H1 (cell line): ENCODE measurements around the gene SLC4A8. TPM values are rescaled to one million over a fixed set of nuclear protein-coding genes. Genes with fewer than 3 reads are reported as not detected.

Experiments
- CTCF ChIA-PET: fragments of 300-600 bp; sonication (Branson Sonifier 250); formaldehyde crosslinking; loops from one replicate; lab custom pipeline; 2021; ENCODE audit not compliant: partially characterized antibody; lab: Charles Lee
- POLR2A ChIA-PET: fragments of 300-600 bp; sonication (Branson Sonifier 250); formaldehyde crosslinking; loops from one replicate; lab custom pipeline; 2021; ENCODE audit warnings: inconsistent platforms; ENCODE audit not compliant: partially characterized antibody; lab: Charles Lee
- DNase-seq, 2 experiments: peaks; one replicate each; pipeline versions ENCODE4 v3.0.0 to v3.0.0-alpha.2; 2010 to 2022; ENCODE audit warnings: low spot score in 2 of 2, low read depth in 1 of 2, mixed read lengths in 1 of 2
- FAIRE-seq: peaks from 2 replicates; lab custom pipeline; 2011; peaks lifted over from hg19 to GRCh38; lab: Jason Lieb, UNC
- H2AFZ ChIP-seq: 2 replicates; pipeline ENCODE4 v1.8.1; 2012; ENCODE audit warnings: low read length, inconsistent platforms
- H2AK5ac ChIP-seq: 2 replicates; pipeline ENCODE4 v1.6.1; 2013; ENCODE audit warnings: low read depth, low read length
- H2BK120ac ChIP-seq: replicated peaks from 2 replicates; pipeline ENCODE3; 2013; ENCODE audit warnings: low read depth, low read length, inconsistent platforms
- H2BK12ac ChIP-seq: 2 replicates; pipeline ENCODE4 v1.6.1; 2013; ENCODE audit warnings: low read depth, low read length
- H2BK15ac ChIP-seq: 2 replicates; pipeline ENCODE4 v1.6.1; 2013; ENCODE audit warnings: low read length
- H2BK20ac ChIP-seq: 2 replicates; pipeline ENCODE4 v1.6.1; 2013; ENCODE audit warnings: low read length
- H2BK5ac ChIP-seq: 2 replicates; pipeline ENCODE4 v1.6.1; 2013; ENCODE audit warnings: low read depth, low read length
- H3K14ac ChIP-seq: 2 replicates; pipeline ENCODE4 v1.6.1; 2013; ENCODE audit warnings: inconsistent platforms; ENCODE audit not compliant: insufficient read length
- H3K18ac ChIP-seq: 2 replicates; pipeline ENCODE4 v1.6.1; 2013; ENCODE audit warnings: low read length; ENCODE audit errors: extremely low read depth
- H3K23ac ChIP-seq: 2 replicates; pipeline ENCODE4 v1.6.1; 2013; ENCODE audit warnings: inconsistent platforms; ENCODE audit not compliant: insufficient read length
- H3K23me2 ChIP-seq: 2 replicates; pipeline ENCODE4 v1.6.1; 2013; ENCODE audit warnings: low read depth, low read length
- H3K27ac ChIP-seq: 2 replicates; pipeline ENCODE4 v1.6.1; 2011; ENCODE audit warnings: low read depth, low read length, inconsistent platforms
- H3K27me3 ChIP-seq, 4 experiments: replicated peaks in 1 of 4; 1 replicate in 1 of 4; 2 replicates in 3 of 4; pipeline versions ENCODE4 v1.6.1 to v1.8.1; 2011 to 2013; ENCODE audit warnings: low read length in 3 of 4, mild to moderate bottlenecking in 3 of 4, inconsistent platforms in 2 of 4, mixed read lengths in 2 of 4, moderate library complexity in 1 of 4; ENCODE audit not compliant: control insufficient read depth in 3 of 4, insufficient read depth in 3 of 4; ENCODE audit errors: extremely low read depth in 1 of 4
- H3K36me3 ChIP-seq, 4 experiments: 2 replicates each; pipeline versions ENCODE4 v1.6.1 to v1.8.1; 2011 to 2013; ENCODE audit warnings: mild to moderate bottlenecking in 4 of 4, low read length in 3 of 4, moderate library complexity in 2 of 4, control low read depth in 1 of 4, inconsistent platforms in 1 of 4; ENCODE audit not compliant: insufficient read depth in 4 of 4, control insufficient read depth in 2 of 4
- H3K4ac ChIP-seq: replicated peaks from 2 replicates; pipeline ENCODE3; 2013; ENCODE audit warnings: low read length, low read depth, mixed read lengths, inconsistent platforms; ENCODE audit not compliant: insufficient read length
- H3K4me1 ChIP-seq, 4 experiments: replicated peaks in 1 of 4; 1 replicate in 1 of 4; 2 replicates in 3 of 4; pipeline versions ENCODE4 v1.6.1 to v1.8.1; 2011 to 2013; ENCODE audit warnings: low read length in 3 of 4, inconsistent platforms in 2 of 4, mixed read lengths in 1 of 4; ENCODE audit not compliant: insufficient read depth in 4 of 4, control insufficient read depth in 3 of 4
- H3K4me2 ChIP-seq, 2 experiments: 2 replicates each; pipeline versions ENCODE4 v1.6.1 to v1.8.1; 2011 to 2013; ENCODE audit warnings: low read depth in 2 of 2, low read length in 2 of 2, control low read depth in 1 of 2, inconsistent platforms in 1 of 2, mild to moderate bottlenecking in 1 of 2; ENCODE audit not compliant: insufficient read depth in 1 of 2
- H3K4me3 ChIP-seq, 4 experiments: fragments of 200-600, 300-600 bp in 1 of 4; sonication (generic), shearing (Covaris generic), sonication (Bioruptor Twin) in 1 of 4; 2 replicates each; pipeline versions ENCODE4 v1.5.1 to v1.8.1; 2011 to 2016; ENCODE audit warnings: low read length in 4 of 4, low read depth in 3 of 4, control low read depth in 2 of 4, inconsistent platforms in 2 of 4, mild to moderate bottlenecking in 2 of 4, mixed read lengths in 1 of 4, moderate library complexity in 1 of 4; ENCODE audit not compliant: insufficient read depth in 2 of 4; ENCODE audit errors: extremely low read depth in 1 of 4
- H3K56ac ChIP-seq: replicated peaks from 2 replicates; pipeline ENCODE3; 2013; ENCODE audit warnings: low read depth, mild to moderate bottlenecking, mixed read lengths, low read length, inconsistent platforms; ENCODE audit not compliant: insufficient read length
- H3K79me1 ChIP-seq: 2 replicates; pipeline ENCODE4 v1.6.1; 2013; ENCODE audit warnings: low read depth, low read length, control low read depth
- H3K79me2 ChIP-seq, 2 experiments: 2 replicates each; pipeline versions ENCODE4 v1.6.1 to v1.8.1; 2012 to 2013; ENCODE audit warnings: low read length in 2 of 2, mild to moderate bottlenecking in 2 of 2, inconsistent platforms in 1 of 2; ENCODE audit not compliant: insufficient read depth in 2 of 2, control insufficient read depth in 1 of 2
- H3K9ac ChIP-seq, 4 experiments: replicated peaks in 1 of 4; 1 replicate in 1 of 4; 2 replicates in 3 of 4; pipeline versions ENCODE4 v1.6.1 to v1.8.1; 2011 to 2013; ENCODE audit warnings: low read depth in 3 of 4, low read length in 3 of 4, control low read depth in 2 of 4, mild to moderate bottlenecking in 2 of 4, moderate library complexity in 2 of 4, inconsistent platforms in 1 of 4; ENCODE audit errors: extremely low read depth in 1 of 4
- H3K9me3 ChIP-seq, 2 experiments: 2 replicates each; pipeline versions ENCODE4 v1.6.1 to v1.8.1; 2012 to 2013; ENCODE audit warnings: mild to moderate bottlenecking in 2 of 2, moderate library complexity in 2 of 2, control low read depth in 1 of 2, inconsistent platforms in 1 of 2, low read depth in 1 of 2, low read length in 1 of 2, mixed read lengths in 1 of 2; ENCODE audit not compliant: insufficient read depth in 2 of 2
- H4K20me1 ChIP-seq, 2 experiments: replicated peaks in 1 of 2; 2 replicates each; pipeline versions ENCODE3 to v1.8.1; 2011 to 2013; ENCODE audit warnings: inconsistent platforms in 2 of 2, low read length in 2 of 2, mild to moderate bottlenecking in 1 of 2; ENCODE audit not compliant: insufficient read depth in 2 of 2, control insufficient read depth in 1 of 2
- H4K5ac ChIP-seq: 2 replicates; pipeline ENCODE4 v1.6.1; 2013; ENCODE audit warnings: low read length, low read depth, mixed read lengths, inconsistent platforms; ENCODE audit not compliant: insufficient read length
- H4K8ac ChIP-seq: 2 replicates; pipeline ENCODE4 v1.8.0; 2013; ENCODE audit warnings: mild to moderate bottlenecking, moderate library complexity, low read length, inconsistent platforms; ENCODE audit not compliant: insufficient read depth; ENCODE audit errors: extremely low read depth
- H4K91ac ChIP-seq: replicated peaks from 2 replicates; pipeline ENCODE3; 2013; ENCODE audit warnings: low read length, mixed read lengths, inconsistent platforms; ENCODE audit not compliant: insufficient read length
- TAF7 ChIP-seq: optimal IDR thresholded peaks from 2 replicates; pipeline ENCODE3; 2011; ENCODE audit warnings: low read depth, mild to moderate bottlenecking, inconsistent platforms, low read length, moderate library complexity, borderline replicate concordance
- WGBS, 2 experiments: shearing (Covaris generic) in 1 of 2; methylation state at CpG; one replicate each; pipeline versions ENCODE4 v1.1.6 to v1.1.7; 2013 to 2015; ENCODE audit warnings: low lambda C conversion rate in 2 of 2, mixed read lengths in 2 of 2, inconsistent platforms in 1 of 2, low coverage in 1 of 2, missing lambda C conversion rate in 1 of 2; ENCODE audit not compliant: insufficient replicate concordance in 2 of 2, insufficient coverage in 1 of 2, insufficient read length in 1 of 2; ENCODE audit errors: extremely low coverage in 1 of 2, missing lambda C conversion rate in 1 of 2; 5-methylcytosine and 5-hydroxymethylcytosine counted together
- polyA plus RNA-seq, 7 experiments: library from polyadenylated mRNA; depleted of rRNA in 3 of 7; stranded (reverse) in 5 of 7; unstranded in 2 of 7; fragments of >200 nt in 5 of 7; fragments of 200-250 nt in 2 of 7; gene quantifications; 1 replicate in 5 of 7; 2 replicates in 1 of 7; 4 replicates in 1 of 7; pipeline versions ENCODE4 v1.2.1 to v1.2.3, GENCODE V29; 2011 to 2013; ENCODE audit warnings: missing spikeins in 2 of 7, mixed read lengths in 2 of 7
- total RNA-seq: library from RNA; stranded (reverse); fragmentation: NEBNext Ultra II Directional; extraction: Animal tissue kit (Norgen Biotek cat#: 25700); gene quantifications from 2 replicates; pipeline ENCODE4 v1.2.1, GENCODE V29; 2021

The SLC4A8 gene
- total and polyA plus RNA-seq, 2 of the 8 experiments (the other 6 are each of a cell fraction or from before 2014, with no cell fraction given), result 11.2 to 13.4 TPM

DNA sequence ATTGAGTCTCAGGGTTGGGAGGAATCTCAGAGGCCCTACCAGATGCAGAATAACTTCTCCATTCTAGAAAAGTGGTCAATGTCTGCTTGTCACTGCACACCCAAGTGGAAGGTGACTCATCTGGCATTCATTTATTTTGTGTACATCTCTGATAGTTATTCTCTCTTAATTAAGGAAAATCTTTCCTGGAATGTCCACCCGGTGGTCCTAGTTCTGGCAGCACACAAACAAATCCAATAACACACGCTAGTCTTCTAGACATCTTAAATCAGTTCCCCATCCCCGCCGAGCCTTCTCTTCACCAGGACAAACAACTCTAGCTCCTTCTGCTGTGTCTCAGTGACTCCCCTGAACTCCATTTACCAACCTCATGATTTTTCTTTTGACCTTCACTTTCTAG lies 116.4 kb downstream of the SLC4A8 start:
- Histone ChIP-seq H3K23ac (no peak overlapping the region), H4K91ac (no peak overlapping the region), H3K9me3 (no peaks in the 10 kb centered on the region; a peak in 1 of 4 replicates), H3K79me1 (no peaks in the 10 kb centered on the region), H3K79me2 (no peaks in the 10 kb centered on the region), H3K9ac (no peak overlapping the region), H3K4me2 (no peak overlapping the region), H4K20me1 (no peaks in the 10 kb centered on the region), H3K18ac (no peak overlapping the region), H2BK120ac (no peak overlapping the region), H3K27me3 (no peaks in the 10 kb centered on the region), H2BK20ac (no peak overlapping the region), H2AFZ (no peak overlapping the region), H2AK5ac (no peak overlapping the region), H3K56ac (no peak overlapping the region), H3K27ac (no peak overlapping the region), H4K5ac (no peak overlapping the region), H3K4me3 (no peak overlapping the region), H2BK15ac (no peak overlapping the region), H3K4me1 (peaks cover 8 to 18% (median 9%) of the 10 kb centered on the region in 4 experiments), H3K14ac (no peak overlapping the region), H3K36me3 (no peaks in the 10 kb centered on the region), H2BK5ac (no peak overlapping the region), H3K4ac (no peak overlapping the region), H2BK12ac (no peak overlapping the region), H3K23me2 (no peaks in the 10 kb centered on the region), H4K8ac (no peak overlapping the region)
- no peak for TF ChIP-seq TAF7
- DNase-seq, result no peak
- FAIRE-seq, result no peak
- WGBS, 2 experiments, result 93% methylated on average over 4 of the region's 4 CpGs; no CpG with 5 or more reads in 1 of the 2 experiments
- CTCF ChIA-PET, result interaction anchor here (1.2 to 2.1 kb wide), 3 partner anchors 9 to 120 kb away, joined by 3 to 16 read pairs (median 7); no protein-coding TSS in a partner anchor
- POLR2A ChIA-PET, result no interaction called here
